T-helper 2 cell treated with Interferon-gamma antibody and Interleukin-4, amounts not matched to agents 5 μg/mL and 100 μg/mL, for 36 hours (primary cell): ENCODE measurements around the gene CEP41.
"Not testable (repeated sequence)": the region's sequence is repeated elsewhere in the genome, so short reads cannot be mapped to it uniquely, and the experiment has no call there.

Experiments
- DNase-seq: peaks from one replicate; pipeline ENCODE4 v3.0.0; 2021; ENCODE audit warnings: low spot score
- H3K27ac Mint-ChIP-seq: one replicate; pipeline ENCODE4 v1.8.0; 2021; ENCODE audit warnings: mild to moderate bottlenecking, mixed read lengths
- H3K27me3 Mint-ChIP-seq: one replicate; pipeline ENCODE4 v1.8.0; 2021; ENCODE audit warnings: low read depth, mixed read lengths
- H3K36me3 Mint-ChIP-seq: one replicate; pipeline ENCODE4 v1.8.0; 2021; ENCODE audit warnings: low read depth, mixed read lengths
- H3K4me1 Mint-ChIP-seq: one replicate; pipeline ENCODE4 v1.8.0; 2021; ENCODE audit warnings: low read depth, mixed read lengths
- H3K4me3 Mint-ChIP-seq: one replicate; pipeline ENCODE4 v1.8.0; 2022; ENCODE audit warnings: mild to moderate bottlenecking, moderate library complexity, mixed read lengths
- H3K9me3 Mint-ChIP-seq: one replicate; pipeline ENCODE4 v1.8.0; 2021; ENCODE audit warnings: mixed read lengths

Gene CEP41

DNA sequence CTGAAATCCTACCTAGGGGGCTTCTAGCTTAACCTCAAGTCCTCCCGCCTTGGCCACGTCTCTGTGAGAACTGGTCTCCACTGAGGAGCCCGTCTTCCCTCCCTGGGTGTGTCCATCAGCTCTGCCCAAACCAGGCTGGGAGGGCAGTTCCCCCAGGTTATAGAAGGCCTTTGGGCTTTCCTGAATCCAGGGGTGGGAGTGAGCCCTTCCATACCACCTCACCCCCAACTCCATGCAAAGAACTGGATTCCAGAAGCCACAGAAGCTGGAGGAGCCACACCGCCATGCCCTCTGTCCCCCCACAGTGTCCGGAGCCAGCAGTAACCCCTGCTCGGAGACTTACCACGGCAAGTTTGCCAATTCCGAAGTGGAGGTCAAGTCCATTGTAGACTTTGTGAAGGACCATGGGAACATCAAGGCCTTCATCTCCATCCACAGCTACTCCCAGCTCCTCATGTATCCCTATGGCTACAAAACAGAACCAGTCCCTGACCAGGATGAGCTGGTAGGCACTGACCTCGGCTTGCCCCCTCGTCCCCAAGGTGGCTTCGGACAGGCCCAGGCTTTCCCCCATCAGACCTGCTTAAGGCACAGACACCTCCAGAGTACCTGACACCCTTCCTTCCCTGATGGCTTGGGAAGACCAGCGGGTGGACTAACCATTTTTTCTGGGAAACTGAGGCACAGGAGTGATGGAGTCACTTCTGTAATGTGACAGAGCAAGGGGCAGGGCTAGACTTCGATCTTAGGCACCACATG is 55.8 kb downstream of the CEP41 start:
- no peaks in the 10 kb centered on the region for H3K4me1 Mint-ChIP-seq
- DNase-seq, result no peak
- H3K27ac Mint-ChIP-seq, result no peak overlapping the region
- no peaks in the 10 kb centered on the region for H3K9me3 Mint-ChIP-seq
- H3K27me3 Mint-ChIP-seq, result no peaks in the 10 kb centered on the region
- H3K4me3 Mint-ChIP-seq, result no peak overlapping the region
- H3K36me3 Mint-ChIP-seq, result no peaks in the 10 kb centered on the region

- Mint-ChIP-seq H3K4me1 (no peaks in the 10 kb centered on the region), H3K4me3 (no peak overlapping the region), H3K27ac (no peak overlapping the region), H3K27me3 (no peaks in the 10 kb centered on the region), H3K9me3 (no peaks in the 10 kb centered on the region), H3K36me3 (no peaks in the 10 kb centered on the region)
- DNase-seq, result no peak
Measured at GRCh38 chr7:130384371-130384801, 56.4 kb downstream of the CEP41 start.

- no peaks in the 10 kb centered on the region for H3K27me3 Mint-ChIP-seq
- no peaks in the 10 kb centered on the region for H3K36me3 Mint-ChIP-seq
- no peak for DNase-seq
- no peak overlapping the region for H3K27ac Mint-ChIP-seq
- H3K9me3 Mint-ChIP-seq, result no peaks in the 10 kb centered on the region
- H3K4me3 Mint-ChIP-seq, result no peak overlapping the region
- H3K4me1 Mint-ChIP-seq, result no peaks in the 10 kb centered on the region
Measured at GRCh38 chr7:130383187-130383980, 57.4 kb downstream of the CEP41 start.

DNA sequence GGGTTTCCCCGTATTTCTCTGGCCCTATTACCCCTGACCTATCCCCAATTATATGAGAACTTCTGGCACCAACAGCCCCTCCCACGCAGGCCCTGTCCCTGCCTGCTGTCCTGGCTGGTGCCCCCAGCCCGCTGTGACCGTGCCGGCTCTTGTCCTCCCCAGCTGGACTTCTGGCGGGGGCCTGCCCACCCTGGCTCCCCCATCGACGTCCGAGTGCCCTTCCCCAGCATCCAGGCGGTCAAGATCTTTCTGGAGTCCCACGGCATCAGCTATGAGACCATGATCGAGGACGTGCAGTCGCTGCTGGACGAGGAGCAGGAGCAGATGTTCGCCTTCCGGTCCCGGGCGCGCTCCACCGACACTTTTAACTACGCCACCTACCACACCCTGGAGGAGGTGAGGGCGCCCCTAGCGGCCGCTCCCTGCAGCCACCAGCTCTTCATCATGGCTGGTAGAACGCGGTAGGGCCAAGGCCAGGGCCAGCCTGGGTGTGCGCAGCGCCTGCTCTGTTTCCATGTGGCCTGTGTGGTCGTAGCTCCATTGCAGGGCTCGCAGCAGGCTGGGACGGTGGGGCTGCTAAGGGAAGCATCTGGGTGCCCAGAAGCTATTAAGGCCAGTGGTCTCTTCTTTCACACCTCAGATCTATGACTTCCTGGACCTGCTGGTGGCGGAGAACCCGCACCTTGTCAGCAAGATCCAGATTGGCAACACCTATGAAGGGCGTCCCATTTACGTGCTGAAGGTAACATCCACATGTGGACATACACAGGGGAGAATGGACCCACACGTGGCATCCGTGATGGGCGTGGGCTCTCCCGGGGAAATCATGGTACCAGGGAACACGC is 59.1 kb downstream of the CEP41 start:
- Mint-ChIP-seq H3K36me3 (no peaks in the 10 kb centered on the region), H3K27ac (no peak overlapping the region), H3K9me3 (peaks cover 1% of the 10 kb centered on the region), H3K4me3 (no peak overlapping the region), H3K27me3 (no peaks in the 10 kb centered on the region), H3K4me1 (no peaks in the 10 kb centered on the region)
- DNase-seq, result no peak

GRCh38 chr7:130380861-130381455 is 59.9 kb downstream of the CEP41 start:
- no peak for DNase-seq
- H3K27ac Mint-ChIP-seq, result no peak overlapping the region
- peaks cover 8% of the 10 kb centered on the region for H3K9me3 Mint-ChIP-seq
- no peaks in the 10 kb centered on the region for H3K36me3 Mint-ChIP-seq
- no peaks in the 10 kb centered on the region for H3K4me1 Mint-ChIP-seq
- no peaks in the 10 kb centered on the region for H3K27me3 Mint-ChIP-seq
- H3K4me3 Mint-ChIP-seq, result no peak overlapping the region

DNA sequence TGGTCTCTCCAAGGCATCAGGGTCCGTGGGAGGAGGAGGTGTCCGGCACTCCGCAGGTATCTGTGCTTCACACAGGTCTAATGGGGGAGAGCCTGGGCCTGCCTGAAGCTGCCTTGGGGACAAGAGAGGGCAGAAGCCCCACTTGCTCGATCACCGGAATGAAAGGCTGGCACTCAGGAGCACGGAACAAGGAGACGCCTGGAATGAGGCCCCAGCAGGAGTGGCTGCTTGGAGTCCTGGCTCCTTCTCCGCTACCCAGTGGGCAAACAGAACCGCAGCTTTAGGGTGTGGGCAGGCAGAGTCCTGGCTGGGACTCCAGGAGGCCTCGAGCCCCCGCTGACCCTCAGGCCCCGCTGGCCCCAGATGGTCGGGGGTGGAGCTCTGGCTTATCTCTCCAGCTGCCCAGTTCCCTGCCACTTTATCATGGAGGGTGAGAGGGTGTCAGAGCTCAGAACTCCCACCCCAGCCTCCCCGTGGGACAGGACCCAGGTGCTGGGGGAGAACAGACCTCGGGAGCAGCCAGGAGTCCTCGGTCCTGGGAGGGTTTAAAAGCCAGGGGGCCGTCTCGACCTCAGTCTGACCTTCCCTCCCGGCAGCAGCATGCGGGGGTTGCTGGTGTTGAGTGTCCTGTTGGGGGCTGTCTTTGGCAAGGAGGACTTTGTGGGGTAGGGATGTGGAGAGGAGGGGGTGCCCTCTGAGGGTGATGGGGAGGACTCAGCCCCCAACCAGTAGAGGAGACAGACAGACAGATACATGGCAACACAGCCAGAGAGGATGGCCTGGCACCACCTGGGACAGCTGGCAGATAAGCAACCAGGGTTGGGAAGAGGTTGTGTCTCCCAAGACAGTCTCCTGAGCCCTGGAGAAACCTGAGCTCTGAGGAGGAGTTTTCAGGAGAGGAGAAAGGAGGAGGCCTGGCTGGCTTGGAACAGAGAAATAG is 60.6 kb downstream of the CEP41 start, which contains the start of gene CPA1:
TSS of gene CPA1 (plus strand) at position 574 of the 940 bp plus-strand sequence. CDS start at position 601, 27 bp downstream.
- Mint-ChIP-seq H3K27me3 (no peaks in the 10 kb centered on the region), H3K4me3 (no peak within 1 kb of the TSS), H3K36me3 (no peaks in the 10 kb centered on the region), H3K4me1 (no peaks in the 10 kb centered on the region), H3K9me3 (peaks cover 8% of the 10 kb centered on the region), H3K27ac (no peak within 1 kb of the TSS)
- DNase-seq, result no peak

- no peak for DNase-seq
- H3K4me1 Mint-ChIP-seq, result no peaks in the 10 kb centered on the region
- H3K4me3 Mint-ChIP-seq, result no peak overlapping the region
- H3K27me3 Mint-ChIP-seq, result no peaks in the 10 kb centered on the region
- H3K36me3 Mint-ChIP-seq, result no peaks in the 10 kb centered on the region
- H3K9me3 Mint-ChIP-seq, result peaks cover 8% of the 10 kb centered on the region
- no peak overlapping the region for H3K27ac Mint-ChIP-seq
Measured at GRCh38 chr7:130379532-130379920, 61.3 kb downstream of the CEP41 start.

DNA sequence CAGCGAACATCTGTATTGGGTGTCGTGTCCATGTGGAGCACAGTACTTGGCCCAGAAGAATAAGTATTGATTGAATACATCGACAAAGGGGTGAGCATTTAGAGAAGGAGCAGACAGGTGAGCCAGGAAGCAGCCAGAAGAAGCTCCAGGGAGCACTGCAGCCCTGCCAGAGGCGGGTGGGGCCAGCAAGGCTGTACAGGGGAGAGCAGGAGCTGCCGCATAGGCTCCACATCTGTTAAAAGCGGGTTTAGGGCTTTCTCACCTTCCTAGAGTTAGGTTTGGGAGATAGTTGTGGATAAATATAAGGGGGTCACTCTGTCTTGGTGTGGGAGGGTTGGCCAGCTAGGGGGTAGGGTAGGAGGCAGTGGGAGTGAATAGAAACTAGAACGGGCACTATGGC is 61.8 kb downstream of the CEP41 start:
- Mint-ChIP-seq H3K4me3 (no peak overlapping the region), H3K9me3 (peaks cover 8% of the 10 kb centered on the region)
- no peak for DNase-seq

GRCh38 chr7:130377178-130377577 is 63.6 kb downstream of the CEP41 start:
- Mint-ChIP-seq H3K36me3 (no peaks in the 10 kb centered on the region), H3K4me1 (no peaks in the 10 kb centered on the region), H3K27ac (no peak overlapping the region), H3K9me3 (peaks cover 8% of the 10 kb centered on the region), H3K4me3 (no peak overlapping the region), H3K27me3 (no peaks in the 10 kb centered on the region)
- no peak for DNase-seq

More for the DNA sequence above, 61.8 kb downstream of the CEP41 start:
- H3K27ac Mint-ChIP-seq, result no peak overlapping the region
- H3K36me3 Mint-ChIP-seq, result no peaks in the 10 kb centered on the region
- H3K27me3 Mint-ChIP-seq, result no peaks in the 10 kb centered on the region
- H3K4me1 Mint-ChIP-seq, result no peaks in the 10 kb centered on the region

- not testable (repeated sequence) for H3K27ac Mint-ChIP-seq, H3K27me3 Mint-ChIP-seq, H3K4me1 Mint-ChIP-seq, DNase-seq, H3K36me3 Mint-ChIP-seq, H3K9me3 Mint-ChIP-seq, H3K4me3 Mint-ChIP-seq
Measured at GRCh38 chr7:130376461-130376860, 64.4 kb downstream of the CEP41 start.

- no peak overlapping the region for H3K27ac Mint-ChIP-seq
- peaks cover 8% of the 10 kb centered on the region for H3K9me3 Mint-ChIP-seq
- no peaks in the 10 kb centered on the region for H3K27me3 Mint-ChIP-seq
- H3K4me3 Mint-ChIP-seq, result no peak overlapping the region
- DNase-seq, result no peak
- H3K4me1 Mint-ChIP-seq, result peaks cover 5% of the 10 kb centered on the region
- H3K36me3 Mint-ChIP-seq, result no peaks in the 10 kb centered on the region
Measured at GRCh38 chr7:130374507-130374906, 66.3 kb downstream of the CEP41 start.

GRCh38 chr7:130372402-130373165 is 68.2 kb downstream of the CEP41 start:
- H3K27me3 Mint-ChIP-seq, result no peaks in the 10 kb centered on the region
- H3K4me1 Mint-ChIP-seq, result peaks cover 16% of the 10 kb centered on the region
- H3K4me3 Mint-ChIP-seq, result no peak overlapping the region
- peaks cover 8% of the 10 kb centered on the region for H3K9me3 Mint-ChIP-seq
- DNase-seq, result no peak
- no peak overlapping the region for H3K27ac Mint-ChIP-seq
- H3K36me3 Mint-ChIP-seq, result no peaks in the 10 kb centered on the region
